Endothelial cell of umbilical vein (primary cell): ENCODE results near the gene CXCR6.

Experiments
- CTCF ChIP-seq, 2 donors: IDR thresholded peaks; 1 replicate in 1 of 2; 2 replicates in 1 of 2; pipeline ENCODE4 v1.5.1; 2011; ENCODE audit warnings: low read length in 2 of 2, mild to moderate bottlenecking in 2 of 2, moderate library complexity in 2 of 2, control low read depth in 1 of 2, inconsistent platforms in 1 of 2, low read depth in 1 of 2; ENCODE audit not compliant: insufficient read depth in 1 of 2; ENCODE audit errors: extremely low read depth in 1 of 2
- MYC ChIP-seq: IDR thresholded peaks from one replicate; pipeline ENCODE4 v1.6.1; 2011; ENCODE audit warnings: mild to moderate bottlenecking, low read depth, low read length
- POLR2A ChIP-seq: IDR thresholded peaks from 2 replicates; pipeline ENCODE4 v1.6.1; 2012; ENCODE audit warnings: low read depth, mild to moderate bottlenecking, control low read depth, low read length
- POLR2AphosphoS5 ChIP-seq: IDR thresholded peaks from 2 replicates; pipeline ENCODE4 v1.6.1; 2012; ENCODE audit warnings: low read depth, mild to moderate bottlenecking, control low read depth, low read length, moderate library complexity; ENCODE audit not compliant: insufficient read depth
- TF ChIP-seq, protein P1 (sequence below): IDR thresholded peaks from 2 replicates; pipeline ENCODE4 v1.6.1; 2011; ENCODE audit not compliant: insufficient read depth, insufficient read length

- TF ChIP-seq POLR2AphosphoS5, result no peak
- TF ChIP-seq POLR2A, result no peak
- no peak for TF ChIP-seq CTCF (IDR thresholded peaks at IDR 0.05; ENCODE audit: extremely low read depth in 1 of 2, insufficient read depth in 1 of 2, low read depth in 1 of 2, low read length in 2 of 2)
- TF ChIP-seq MYC, result no peak
- TF ChIP-seq, protein P1, sequence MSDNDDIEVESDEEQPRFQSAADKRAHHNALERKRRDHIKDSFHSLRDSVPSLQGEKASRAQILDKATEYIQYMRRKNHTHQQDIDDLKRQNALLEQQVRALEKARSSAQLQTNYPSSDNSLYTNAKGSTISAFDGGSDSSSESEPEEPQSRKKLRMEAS, result no peak
Observed at GRCh38 chr3:45922950-45923590, 20.2 kb upstream of the CXCR6 start.
